NK-92 (cell line): ENCODE results near the gene SPRR3.

Experiments
- DNase-seq: peaks from one replicate; lab custom pipeline; 2025; ENCODE audit not compliant: unreplicated experiment; lab: John Stamatoyannopoulos, UW

The SPRR3 gene

DNA sequence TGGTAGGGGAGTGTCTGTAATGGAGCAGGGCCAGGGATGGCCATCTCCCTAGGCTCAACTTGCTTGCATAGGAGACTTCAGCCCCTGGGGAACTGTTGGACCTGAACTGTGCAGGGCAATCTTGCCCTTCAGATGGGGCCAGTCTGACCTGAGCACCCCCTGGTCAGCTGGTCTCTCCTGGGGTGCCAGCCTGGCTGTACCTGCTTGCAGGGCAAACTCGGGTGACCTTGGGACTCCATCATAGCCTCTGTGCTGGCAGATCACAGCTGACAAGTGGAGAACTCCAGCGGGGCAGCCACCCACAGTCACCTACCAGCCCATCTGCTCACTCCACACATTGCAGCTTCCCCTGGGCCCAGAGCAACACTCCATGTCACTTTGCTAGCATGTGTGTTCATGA is 47.7 kb downstream of the SPRR3 start:
- DNase-seq: no peak
